ENCODE data around the gene TMEM129.
"Not testable (repeated sequence)": the region's sequence is repeated elsewhere in the genome, so short reads cannot be mapped to it uniquely, and the experiment has no call there.

TMEM129 gene

DNA sequence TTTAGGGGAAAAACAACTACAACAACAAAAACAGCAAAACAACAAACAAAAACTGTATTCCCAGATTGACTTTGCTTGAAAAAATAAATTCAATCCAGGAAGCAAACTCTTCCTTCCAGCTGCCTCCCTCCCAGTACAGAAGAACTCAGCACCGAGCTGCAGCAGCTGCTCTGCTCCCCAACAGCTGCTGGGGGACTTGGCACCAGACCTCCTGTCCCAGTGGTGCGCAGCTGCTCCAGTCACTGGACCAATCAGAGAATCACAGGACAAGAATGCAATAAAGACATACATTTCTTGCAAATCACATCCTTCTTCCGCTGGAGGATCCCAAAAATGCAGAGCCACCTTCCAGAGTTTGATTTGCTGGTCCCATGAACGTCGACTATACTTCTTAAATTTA lies 25.2 kb downstream of the TMEM129 start:
- no peak for DNase-seq (ENCODE audit: low spot score)

- DNase-seq (ENCODE audit: low spot score) = peak; percentile 79
These were observed 27.8 kb downstream of the TMEM129 start for GRCh38 chr4:1693131-1693896.

- no peak for DNase-seq (ENCODE audit: low spot score)
These were observed 29.3 kb downstream of the TMEM129 start for GRCh38 chr4:1691737-1692373.

DNA sequence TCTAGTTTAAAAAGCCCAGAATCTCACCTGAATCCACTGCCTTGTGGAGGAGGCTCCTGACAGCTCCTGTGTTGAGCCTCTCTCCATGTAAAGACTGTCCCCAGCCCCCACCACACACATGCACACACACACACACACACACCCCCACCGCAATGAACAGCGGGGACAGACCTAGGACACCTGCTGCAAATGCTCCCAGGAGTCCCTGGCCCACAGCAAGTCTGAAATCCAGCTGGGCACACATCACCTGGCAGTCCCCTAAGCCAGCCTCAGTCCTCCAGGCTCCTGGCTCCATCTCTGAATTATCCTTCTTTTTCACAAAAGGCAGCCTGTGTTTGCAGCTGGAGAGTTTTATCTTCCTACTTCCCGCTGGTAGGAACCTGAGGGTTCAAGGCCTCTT lies 30.4 kb downstream of the TMEM129 start:
- no peak for DNase-seq (ENCODE audit: low spot score)

- no peak for DNase-seq (ENCODE audit: low spot score)
These were observed 34.6 kb downstream of the TMEM129 start for GRCh38 chr4:1686440-1687036.

- DNase-seq (ENCODE audit: low spot score) = no peak
These were observed 35.6 kb downstream of the TMEM129 start for GRCh38 chr4:1685235-1686150.

DNA sequence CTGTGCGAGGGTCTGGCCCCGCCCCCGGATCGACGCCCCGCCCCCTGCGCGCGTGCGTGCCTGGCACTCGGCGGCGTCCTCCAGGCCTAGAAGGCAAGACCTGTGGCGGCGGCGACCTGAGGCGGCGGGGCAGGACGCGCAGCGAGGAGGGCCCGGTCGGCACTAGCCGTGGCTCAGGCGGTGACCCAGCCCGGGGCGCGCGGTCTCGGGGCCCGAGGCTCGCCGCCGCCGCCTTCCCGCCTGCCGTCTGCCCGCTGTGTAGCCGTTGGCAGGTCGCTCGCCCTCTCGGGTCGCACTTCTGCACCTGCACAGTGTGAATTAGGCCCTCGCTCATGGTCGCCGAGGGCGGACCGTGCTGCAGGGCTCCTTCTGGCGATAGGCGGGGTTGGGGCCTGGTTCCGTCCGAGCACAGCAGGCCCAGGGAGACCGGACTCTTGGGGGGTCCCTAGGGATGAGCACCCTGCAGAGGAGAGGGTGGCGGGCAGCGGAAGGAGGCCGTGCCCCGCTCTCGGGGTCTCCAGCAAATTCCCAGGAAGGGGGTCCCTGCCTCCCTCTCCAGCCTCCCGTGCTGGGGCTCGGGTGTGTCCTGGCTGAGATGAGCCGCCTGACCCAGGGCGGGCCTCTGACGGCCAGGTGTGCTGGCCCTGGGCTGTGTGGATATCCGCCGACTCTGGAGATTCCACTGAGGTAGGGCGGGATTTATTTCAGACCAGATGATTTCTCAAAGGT lies 36.5 kb downstream of the TMEM129 start:
- DNase-seq (ENCODE audit: low spot score) = no peak

DNA sequence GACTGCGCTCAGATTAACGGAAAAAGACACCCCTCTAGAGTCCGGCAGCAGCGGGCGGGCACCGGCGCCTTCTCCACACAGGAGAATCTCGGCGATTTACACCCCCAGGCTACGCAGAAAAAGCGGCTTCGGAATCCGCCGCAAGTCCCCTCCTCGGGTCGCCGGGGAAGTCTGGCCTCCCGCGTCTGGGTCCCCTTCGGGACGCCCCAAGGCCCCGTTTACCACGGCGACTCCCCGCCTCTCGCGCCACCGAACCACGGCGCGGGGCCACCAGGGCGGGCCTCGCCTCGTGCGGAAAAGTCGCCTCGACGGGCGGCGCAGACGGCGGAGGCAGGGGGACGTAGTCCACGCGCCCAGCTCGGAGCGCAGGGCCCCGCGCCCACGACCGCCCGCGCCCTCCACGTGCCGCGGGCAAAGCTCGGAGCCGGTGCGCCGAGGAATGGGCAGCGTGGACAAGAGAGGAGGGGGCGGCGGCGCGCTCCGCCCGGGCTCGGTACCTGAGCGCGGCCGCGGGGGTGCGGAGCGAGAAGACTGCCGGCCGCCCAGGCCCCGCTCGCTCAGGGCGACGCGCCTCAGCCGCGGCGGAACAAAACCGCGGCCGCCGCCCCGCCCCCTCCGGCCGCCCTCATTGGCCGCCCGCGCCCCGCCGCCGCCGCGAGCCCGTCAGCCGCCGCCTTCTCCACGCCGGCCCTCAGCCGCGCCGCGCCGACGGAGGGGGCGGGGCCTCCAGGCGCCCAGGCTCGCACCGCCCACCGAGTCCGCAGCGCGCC lies 37.2 kb downstream of the TMEM129 start, which contains the start of gene FAM53A:
Gene FAM53A, minus strand, starts transcription at position 578 of the 770 bp plus-strand sequence. CDS start 15,572 bp downstream, outside the sequence.
- DNase-seq (ENCODE audit: low spot score) = peak; percentile 97

- peak; percentile 76 for DNase-seq (ENCODE audit: low spot score)
These were observed 37.8 kb downstream of the TMEM129 start for GRCh38 chr4:1683261-1683735.

- DNase-seq (ENCODE audit: low spot score) = no peak
These were observed 38.3 kb downstream of the TMEM129 start for GRCh38 chr4:1682860-1683259.

- no peak for DNase-seq (ENCODE audit: low spot score)
These were observed 42.9 kb downstream of the TMEM129 start for GRCh38 chr4:1678244-1678643.

GRCh38 chr4:1676605-1677525 lies 44.3 kb downstream of the TMEM129 start:
- DNase-seq (ENCODE audit: low spot score) = no peak

DNA sequence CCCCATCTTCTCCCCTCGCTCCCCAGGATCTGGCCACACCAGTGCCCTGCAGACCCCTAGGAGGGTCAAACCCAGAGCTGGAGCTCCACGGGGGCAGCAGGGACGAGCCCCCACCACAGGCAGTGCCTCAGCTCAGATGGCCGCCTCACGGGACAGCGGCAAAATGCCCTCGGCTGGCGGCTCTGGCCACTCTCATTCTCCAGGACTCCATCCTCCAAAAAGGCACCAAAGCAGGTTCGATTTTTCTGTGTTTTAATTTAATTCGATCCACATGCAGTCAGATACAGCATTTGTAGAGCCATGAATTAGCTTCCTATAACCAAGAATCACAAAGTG lies 45.4 kb downstream of the TMEM129 start:
- no peak for DNase-seq (ENCODE audit: low spot score)

- no peak for DNase-seq (ENCODE audit: low spot score)
These were observed 45.9 kb downstream of the TMEM129 start for GRCh38 chr4:1675136-1675801.

- DNase-seq (ENCODE audit: low spot score) = no peak
These were observed 46.4 kb downstream of the TMEM129 start for GRCh38 chr4:1674682-1675081.

GRCh38 chr4:1673671-1674070 lies 47.5 kb downstream of the TMEM129 start:
- DNase-seq (ENCODE audit: low spot score) = no peak

DNA sequence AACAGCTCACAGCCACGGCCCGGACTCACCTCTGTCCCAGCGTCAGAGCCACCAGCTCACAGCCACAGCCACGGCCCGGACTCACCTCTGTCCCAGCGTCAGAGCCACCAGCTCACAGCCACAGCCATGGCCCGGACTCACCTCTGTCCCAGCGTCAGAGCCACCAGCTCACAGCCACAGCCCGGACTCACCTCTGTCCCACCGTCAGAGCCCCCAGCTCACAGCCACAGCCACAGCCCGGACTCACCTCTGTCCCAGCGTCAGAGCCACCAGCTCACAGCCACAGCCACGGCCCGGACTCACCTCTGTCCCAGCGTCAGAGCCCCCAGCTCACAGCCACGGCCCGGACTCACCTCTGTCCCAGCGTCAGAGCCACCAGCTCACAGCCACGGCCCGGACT lies 50.1 kb downstream of the TMEM129 start:
- DNase-seq (ENCODE audit: low spot score) = not testable (repeated sequence)

DNA sequence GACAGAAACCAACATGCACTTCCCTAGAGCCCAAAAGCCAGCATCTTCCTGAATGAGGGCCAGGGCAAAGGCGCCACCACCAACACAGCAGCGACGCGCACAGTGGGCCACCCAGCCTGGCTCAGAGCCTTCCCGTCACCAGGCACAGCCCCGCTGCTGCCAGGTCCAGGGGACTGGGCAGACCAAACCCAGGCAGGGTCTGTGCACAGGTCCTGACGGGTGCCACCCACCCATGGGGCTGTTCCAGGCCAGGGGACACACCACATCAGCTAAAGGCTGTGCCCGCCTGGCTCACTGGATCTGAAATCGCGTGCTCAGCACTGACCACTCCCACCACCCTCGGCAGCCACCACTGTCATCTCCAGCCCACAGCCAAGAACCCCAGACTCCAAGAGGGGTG lies 50.8 kb downstream of the TMEM129 start:
- no peak for DNase-seq (ENCODE audit: low spot score)

GRCh38 chr4:1669850-1670249 lies 51.3 kb downstream of the TMEM129 start:
- no peak for DNase-seq (ENCODE audit: low spot score)
